Osteoblast (primary cell): ENCODE results near the gene LMO2. TPM values are rescaled to one million over a fixed set of nuclear protein-coding genes. Genes with fewer than 3 reads are reported as not detected.
A peak's percentile ranks its signal among the peaks of the same experiment; 100 is the strongest.

Experiments
- DNase-seq: peaks from one replicate; pipeline ENCODE4 v3.0.0; 2011; ENCODE audit warnings: low spot score, mixed read lengths; ENCODE audit not compliant: insufficient read length; ENCODE audit errors: missing footprints
- H2AFZ ChIP-seq: 2 replicates; pipeline ENCODE4 v1.6.0; 2011; ENCODE audit warnings: mild to moderate bottlenecking, low read length
- H3K27ac ChIP-seq: 2 replicates; pipeline ENCODE4 v1.5.1; 2011; ENCODE audit warnings: mild to moderate bottlenecking, low read depth, low read length, moderate library complexity
- H3K27me3 ChIP-seq: 2 replicates; pipeline ENCODE4 v1.6.0; 2012; ENCODE audit warnings: mild to moderate bottlenecking, control low read depth, inconsistent platforms, low read length, moderate library complexity; ENCODE audit not compliant: insufficient read depth
- H3K36me3 ChIP-seq: 2 replicates; pipeline ENCODE4 v1.5.1; 2011; ENCODE audit warnings: mild to moderate bottlenecking, low read length, control low read depth, moderate library complexity; ENCODE audit not compliant: insufficient read depth
- H3K4me1 ChIP-seq: 2 replicates; pipeline ENCODE4 v1.5.1; 2011; ENCODE audit warnings: mild to moderate bottlenecking, low read length, control low read depth, moderate library complexity; ENCODE audit not compliant: insufficient read depth
- H3K4me2 ChIP-seq: 2 replicates; pipeline ENCODE4 v1.6.0; 2011; ENCODE audit warnings: mild to moderate bottlenecking, low read length; ENCODE audit not compliant: insufficient read depth
- H3K4me3 ChIP-seq: fragments of 200-600 bp; sonication (generic); 3 replicates; pipeline ENCODE4 v1.5.1; 2012; ENCODE audit warnings: mild to moderate bottlenecking, low read length, inconsistent platforms; ENCODE audit not compliant: insufficient read depth
- H3K79me2 ChIP-seq: 2 replicates; pipeline ENCODE4 v1.6.0; 2012; ENCODE audit warnings: mild to moderate bottlenecking, low read length, control low read depth, inconsistent platforms; ENCODE audit not compliant: insufficient read depth
- H3K9me3 ChIP-seq: 2 replicates; pipeline ENCODE4 v1.5.1; 2011; ENCODE audit warnings: low read depth, low read length, control low read depth
- H4K20me1 ChIP-seq: 2 replicates; pipeline ENCODE4 v1.6.0; 2012; ENCODE audit warnings: mild to moderate bottlenecking, low read length, control low read depth; ENCODE audit not compliant: insufficient read depth
- CTCF ChIP-seq: IDR thresholded peaks from 2 replicates; pipeline ENCODE4 v1.5.1; 2011; ENCODE audit warnings: mild to moderate bottlenecking, low read depth, low read length, moderate library complexity; ENCODE audit errors: extremely low read depth
- total RNA-seq: library from RNA; depleted of rRNA; stranded (reverse); fragments of >200 nt; gene quantifications from 2 replicates; pipeline ENCODE4 v1.2.3, GENCODE V29; 2012

The LMO2 gene
- total RNA-seq, result 1.4 and 2.1 TPM in 2 replicates

GRCh38 chr11:33891714-33892327 lies at the start of gene LMO2:
LMO2 (minus strand) TSS chr11:33892076; CDS start chr11:33869716, 22,360 bp downstream.
- H3K27ac ChIP-seq, result no peak within 1 kb of the TSS
- H3K9me3 ChIP-seq, result no peaks in the 10 kb centered on the region
- H3K79me2 ChIP-seq, result no peaks in the 10 kb centered on the region
- no peaks in the 10 kb centered on the region for H4K20me1 ChIP-seq
- DNase-seq, result no peak
- H2AFZ ChIP-seq, result no peak within 1 kb of the TSS
- H3K4me3 ChIP-seq, result no peak within 1 kb of the TSS
- peaks cover 15% of the 10 kb centered on the region for H3K27me3 ChIP-seq
- TF ChIP-seq CTCF, result no peak
- peak within 1 kb of the TSS; percentile 6 for H3K4me2 ChIP-seq
- H3K36me3 ChIP-seq, result no peaks in the 10 kb centered on the region
- H3K4me1 ChIP-seq, result peaks cover 8% of the 10 kb centered on the region

DNA sequence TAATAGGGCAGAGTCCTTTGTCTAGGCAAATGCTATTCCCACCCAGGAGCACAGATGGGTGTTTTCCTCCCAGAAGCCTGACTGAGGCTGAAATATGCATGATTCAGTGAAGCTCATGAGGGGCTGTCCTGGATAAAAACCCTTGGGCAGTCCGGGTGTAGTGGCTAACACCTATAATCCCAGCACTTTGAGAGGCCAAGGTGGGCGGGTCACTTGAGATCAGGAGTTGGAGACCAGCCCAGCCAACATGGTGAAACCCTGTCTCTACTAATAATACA lies 48.6 kb upstream of the LMO2 start:
- Histone ChIP-seq H3K9me3 (no peaks in the 10 kb centered on the region), H3K79me2 (no peaks in the 10 kb centered on the region), H3K4me2 (no peak overlapping the region), H2AFZ (no peak overlapping the region), H4K20me1 (no peaks in the 10 kb centered on the region), H3K27me3 (no peaks in the 10 kb centered on the region), H3K36me3 (no peaks in the 10 kb centered on the region), H3K27ac (no peak overlapping the region), H3K4me3 (no peak overlapping the region), H3K4me1 (peaks cover 32% of the 10 kb centered on the region)
- no peak for DNase-seq
- no peak for TF ChIP-seq CTCF

GRCh38 chr11:33936725-33937604 lies 45.1 kb upstream of the LMO2 start:
- Histone ChIP-seq H2AFZ (no peak overlapping the region), H3K4me2 (peak overlapping the region; percentile 63)

More at GRCh38 chr11:33936725-33937604, 45.1 kb upstream of the LMO2 start:
- Histone ChIP-seq H3K79me2 (no peaks in the 10 kb centered on the region), H3K27me3 (no peaks in the 10 kb centered on the region), H3K36me3 (no peaks in the 10 kb centered on the region), H3K4me1 (peaks cover 18% of the 10 kb centered on the region), H3K4me3 (no peak overlapping the region), H4K20me1 (no peaks in the 10 kb centered on the region), H3K9me3 (peaks cover under 1% of the 10 kb centered on the region), H3K27ac (no peak overlapping the region)
- DNase-seq, result peak; percentile 83
- no peak for TF ChIP-seq CTCF
